GM12878 (cell line): ENCODE measurements around the gene NMB. TPM values are rescaled to one million over a fixed set of nuclear protein-coding genes. Genes with fewer than 3 reads are reported as not detected.

Source experiments
- ATAC-seq: fragments of 200-7000 bp; cut with Tn5 transposase; 3 replicates; pipeline ENCODE4 v1.9.1; 2020; ENCODE audit warnings: mild to moderate bottlenecking, moderate library complexity
- BruUV-seq: library from RNA; stranded (reverse); fragments of 400-500 nt; replicated peaks from 2 replicates; lab custom pipeline; 2021; lab: Mats Ljungman, UMichigan
- CTCF ChIA-PET: fragments of 300-600 bp; sonication (Branson Sonifier 250); formaldehyde crosslinking; extraction: SDS; loops from one replicate; lab custom pipeline; 2021; ENCODE audit warnings: inconsistent platforms; lab: Yijun Ruan, JAX
- POLR2A ChIA-PET: fragments of 350-600 bp; formaldehyde crosslinking; extraction: SDS; loops from one replicate; lab custom pipeline; 2021; ENCODE audit warnings: inconsistent platforms; lab: Charles Lee
- RAD21 ChIA-PET: fragments of 300-600 bp; sonication (Branson Sonifier 250); formaldehyde crosslinking; loops from one replicate; lab custom pipeline; 2023; ENCODE audit warnings: antibody characterized with exemption; ENCODE audit not compliant: unreplicated experiment; lab: Charles Lee
- SMC1A ChIA-PET: fragments of 300-600 bp; sonication (Branson Sonifier 250); formaldehyde crosslinking; loops from one replicate; lab custom pipeline; 2023; ENCODE audit not compliant: unreplicated experiment, uncharacterized antibody; lab: Charles Lee
- DNase-seq: peaks from one replicate; pipeline ENCODE4 v3.0.0-alpha.2; 2011; ENCODE audit warnings: low read depth, low spot score
- FAIRE-seq: peaks from 3 replicates; lab custom pipeline; 2011; peaks lifted over from hg19 to GRCh38; lab: Jason Lieb, UNC
- H2AFZ ChIP-seq: 2 replicates; pipeline ENCODE4 v1.6.0; 2011; ENCODE audit warnings: low read depth, low read length, control low read depth; ENCODE audit not compliant: control insufficient read depth
- H3K27ac ChIP-seq: 2 replicates; pipeline ENCODE4 v1.5.1; 2011; ENCODE audit warnings: control low read depth; ENCODE audit not compliant: control insufficient read depth, insufficient read depth
- H3K27me3 ChIP-seq, 2 experiments: replicated peaks in 1 of 2; 2 replicates each; pipeline versions ENCODE4 v1.6.0 to v1.6.1; 2011; ENCODE audit warnings: low read length in 1 of 2; ENCODE audit not compliant: control insufficient read depth in 2 of 2, insufficient read depth in 2 of 2
- H3K36me3 ChIP-seq, 2 experiments: 2 replicates each; pipeline ENCODE4 v1.5.1; 2011; ENCODE audit warnings: low read length in 1 of 2; ENCODE audit not compliant: control insufficient read depth in 2 of 2, insufficient read depth in 2 of 2
- H3K4me1 ChIP-seq: 2 replicates; pipeline ENCODE4 v1.6.1; 2011; ENCODE audit warnings: mild to moderate bottlenecking, low read length, moderate library complexity, mixed read lengths; ENCODE audit not compliant: control insufficient read depth, insufficient read depth
- H3K4me2 ChIP-seq: 2 replicates; pipeline ENCODE4 v1.6.0; 2011; ENCODE audit warnings: control low read depth; ENCODE audit not compliant: control insufficient read depth, insufficient read depth
- H3K4me3 ChIP-seq: fragments of 200-600 bp; sonication (generic); 2 replicates; pipeline ENCODE4 v1.5.1; 2016
- H3K79me2 ChIP-seq: 2 replicates; pipeline ENCODE4 v1.6.0; 2011; ENCODE audit warnings: low read length; ENCODE audit not compliant: control insufficient read depth, insufficient read depth
- H3K9ac ChIP-seq: 2 replicates; pipeline ENCODE4 v1.8.0; 2011; ENCODE audit warnings: low read length, control low read depth, mixed read lengths; ENCODE audit not compliant: control insufficient read depth, insufficient read depth
- H3K9me3 ChIP-seq: replicated peaks from 3 replicates; pipeline ENCODE4 v1.5.1; 2011; ENCODE audit warnings: mild to moderate bottlenecking, low read length; ENCODE audit not compliant: control insufficient read depth, insufficient read depth
- H4K20me1 ChIP-seq: 2 replicates; pipeline ENCODE4 v1.6.0; 2011; ENCODE audit not compliant: control insufficient read depth, insufficient read depth
- CBX3 ChIP-seq: fragments of 200-600 bp; sonication (generic); IDR thresholded peaks from 2 replicates; pipeline ENCODE4 v1.6.1; 2016; ENCODE audit warnings: low read depth, borderline replicate concordance
- CHD2 ChIP-seq: IDR thresholded peaks from 2 replicates; pipeline ENCODE4 v1.6.1; 2011; ENCODE audit warnings: low read depth, low read length, improper control_type of control experiment, borderline replicate concordance
- DPF2 ChIP-seq: fragments of 450-650 bp; IDR thresholded peaks from 2 replicates; pipeline ENCODE4 v1.6.1; 2017; ENCODE audit warnings: mild to moderate bottlenecking
- EGR1 ChIP-seq, 2 experiments: IDR thresholded peaks; 1 replicate in 1 of 2; 2 replicates in 1 of 2; pipeline ENCODE4 v1.6.1; 2011 to 2012; ENCODE audit warnings: low read depth in 2 of 2, low read length in 2 of 2, borderline replicate concordance in 1 of 2, mild to moderate bottlenecking in 1 of 2, moderate library complexity in 1 of 2
- KAT2A ChIP-seq: conservative IDR thresholded peaks from 2 replicates; pipeline ENCODE4 v1.6.1; 2011; ENCODE audit warnings: low read depth, low read length; ENCODE audit not compliant: control insufficient read depth
- MTA2 ChIP-seq: fragments of 450-650 bp; IDR thresholded peaks from 2 replicates; pipeline ENCODE4 v1.6.1; 2016; ENCODE audit warnings: low read depth, mild to moderate bottlenecking, moderate library complexity
- RCOR1 ChIP-seq: conservative IDR thresholded peaks from 2 replicates; pipeline ENCODE4 v1.6.1; 2012; ENCODE audit warnings: low read depth, low read length, improper control_type of control experiment
- RFX5 ChIP-seq: IDR thresholded peaks from 2 replicates; pipeline ENCODE4 v1.6.1; 2011; ENCODE audit warnings: low read depth, low read length, improper control_type of control experiment
- SMAD5 ChIP-seq: IDR thresholded peaks from 2 replicates; pipeline ENCODE4 v1.6.1; 2016; ENCODE audit warnings: antibody characterized with exemption, low read depth
- SUZ12 ChIP-seq: fragments of 200-600 bp; sonication (generic); IDR thresholded peaks from one replicate; pipeline ENCODE4 v1.6.1; 2018; ENCODE audit warnings: antibody characterized with exemption, mild to moderate bottlenecking; ENCODE audit not compliant: unreplicated experiment
- TAF1 ChIP-seq: IDR thresholded peaks from 2 replicates; pipeline ENCODE4 v1.6.1; 2011; ENCODE audit warnings: mild to moderate bottlenecking, low read depth, low read length, borderline replicate concordance
- TARDBP ChIP-seq: IDR thresholded peaks from 2 replicates; pipeline ENCODE4 v1.6.1; 2016; ENCODE audit warnings: borderline replicate concordance
- ZZZ3 ChIP-seq: IDR thresholded peaks from 2 replicates; pipeline ENCODE4 v1.6.1; 2011; ENCODE audit warnings: low read depth; ENCODE audit not compliant: control insufficient read depth, insufficient read length
- WGBS: methylation state at CpG from one replicate; pipeline ENCODE4 v1.1.6; 2016; ENCODE audit warnings: low lambda C conversion rate; ENCODE audit not compliant: insufficient replicate concordance, insufficient coverage; ENCODE audit errors: missing lambda C conversion rate; 5-methylcytosine and 5-hydroxymethylcytosine counted together
- in situ Hi-C: fragments of 300-500 bp; cut with MboI; formaldehyde crosslinking; loops from 9 replicates; pipeline ENCODE4 v1.14.3; 2018; ENCODE audit warnings: mixed read lengths
- intact Hi-C: fragments of 100-400 bp; cut with micrococcal nuclease; formaldehyde crosslinking; loops from one replicate; pipeline ENCODE4 v1.14.2; 2022; ENCODE audit not compliant: unreplicated experiment
- polyA plus RNA-seq, 11 experiments: library from polyadenylated mRNA; depleted of rRNA in 4 of 11; unstranded in 6 of 11; stranded (reverse) in 5 of 11; fragments of >200 nt; fragmentation: Nextera tagmentation in 4 of 11; fragmentation: Illumina TruSeq in 1 of 11; extraction: Ambion mirVana in 4 of 11; extraction: Trizol in 1 of 11; gene quantifications; 1 replicate in 1 of 11; 2 replicates in 10 of 11; pipeline versions ENCODE4 v1.2.1 to v1.2.3, GENCODE V29; 2011 to 2016; ENCODE audit warnings: inconsistent platforms in 2 of 11, missing spikeins in 2 of 11, low read depth in 1 of 11
- total RNA-seq, 4 experiments: library from RNA; depleted of rRNA in 3 of 4; stranded (reverse); fragments of >200 nt in 3 of 4; fragmentation: Illumina TruSeq in 1 of 4; extraction: Trizol in 1 of 4; gene quantifications; 2 replicates each; pipeline versions ENCODE4 v1.2.1 to v1.2.3, GENCODE V29; 2013 to 2021
- TF ChIP-seq, protein P1 (sequence below): fragments of 450-650 bp; IDR thresholded peaks from 2 replicates; pipeline ENCODE4 v1.6.1; 2016; ENCODE audit warnings: mild to moderate bottlenecking
- TF ChIP-seq, protein P2 (sequence below): IDR thresholded peaks from 2 replicates; pipeline ENCODE4 v1.6.1; 2011; ENCODE audit warnings: mild to moderate bottlenecking, low read depth, low read length, moderate library complexity; ENCODE audit not compliant: insufficient replicate concordance
- TF ChIP-seq, protein P3 (sequence below): fragments of 450-650 bp; conservative IDR thresholded peaks from 2 replicates; pipeline ENCODE4 v1.6.1; 2017; ENCODE audit warnings: mild to moderate bottlenecking, moderate library complexity

NMB gene
- total and polyA plus RNA-seq, 10 of the 15 experiments (the other 5 are each of a cell fraction or from before 2014, with no cell fraction given), result 0.32 to 4.1 (median 1.6) TPM

DNA sequence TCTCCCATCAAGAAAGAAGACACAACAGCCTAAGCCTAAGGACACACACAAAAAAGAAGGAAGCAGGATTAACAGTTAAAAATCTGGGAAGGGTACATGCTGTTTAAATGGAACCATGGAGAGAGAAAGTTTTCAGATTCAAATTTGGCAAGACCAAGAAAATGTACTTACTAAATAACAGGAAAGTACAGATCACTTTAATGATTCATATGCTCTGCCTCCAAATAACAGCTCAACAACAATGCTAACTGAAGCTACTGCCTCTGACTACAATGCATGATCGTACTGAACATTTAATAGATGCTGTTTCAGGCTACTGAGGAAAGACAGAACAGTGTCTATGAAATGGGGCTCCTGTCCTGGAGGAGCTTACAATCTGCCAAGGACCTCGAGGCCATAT is 8.4 kb upstream of the NMB start:
- Histone ChIP-seq H3K9me3 (no peaks in the 10 kb centered on the region), H3K27ac (no peak overlapping the region), H3K79me2 (no peaks in the 10 kb centered on the region), H3K9ac (no peak overlapping the region), H3K36me3 (peaks cover 6 to 24% of the 10 kb centered on the region in 2 experiments), H3K4me2 (no peak overlapping the region), H2AFZ (no peak overlapping the region), H3K27me3 (no peaks in the 10 kb centered on the region), H3K4me3 (no peak overlapping the region), H3K4me1 (no peaks in the 10 kb centered on the region), H4K20me1 (no peaks in the 10 kb centered on the region)
- no peak for DNase-seq
- in situ Hi-C loops (no loop called here), intact Hi-C loops (no loop called here)
- ChIA-PET POLR2A (no interaction called here), RAD21 (no interaction called here), SMC1A (interaction anchor here (0.6 to 0.7 kb wide), 2 partner anchors 17 to 45 kb away, joined by 3 read pairs; no protein-coding TSS in a partner anchor), CTCF (interaction anchor here (1.3 kb wide), 1 partner anchor 8 kb away, joined by 3 read pairs; no protein-coding TSS in a partner anchor)
- WGBS, result 94% methylated on average over 2 of the region's 2 CpGs
- TF ChIP-seq CHD2, result no peak
- TF ChIP-seq SMAD5, result no peak
- TF ChIP-seq EGR1 (IDR thresholded peaks at IDR 0.05; ENCODE audit: borderline replicate concordance in 1 of 2, low read depth in 2 of 2, low read length in 2 of 2), result no peak
- no peak for TF ChIP-seq RCOR1
- no peak for TF ChIP-seq MTA2
- no peak for TF ChIP-seq KAT2A
- TF ChIP-seq, protein P1, sequence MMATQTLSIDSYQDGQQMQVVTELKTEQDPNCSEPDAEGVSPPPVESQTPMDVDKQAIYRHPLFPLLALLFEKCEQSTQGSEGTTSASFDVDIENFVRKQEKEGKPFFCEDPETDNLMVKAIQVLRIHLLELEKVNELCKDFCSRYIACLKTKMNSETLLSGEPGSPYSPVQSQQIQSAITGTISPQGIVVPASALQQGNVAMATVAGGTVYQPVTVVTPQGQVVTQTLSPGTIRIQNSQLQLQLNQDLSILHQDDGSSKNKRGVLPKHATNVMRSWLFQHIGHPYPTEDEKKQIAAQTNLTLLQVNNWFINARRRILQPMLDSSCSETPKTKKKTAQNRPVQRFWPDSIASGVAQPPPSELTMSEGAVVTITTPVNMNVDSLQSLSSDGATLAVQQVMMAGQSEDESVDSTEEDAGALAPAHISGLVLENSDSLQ, result no peak
- TF ChIP-seq DPF2, result no peak
- TF ChIP-seq TAF1, result no peak
- no peak for TF ChIP-seq RFX5
- TF ChIP-seq, protein P2, sequence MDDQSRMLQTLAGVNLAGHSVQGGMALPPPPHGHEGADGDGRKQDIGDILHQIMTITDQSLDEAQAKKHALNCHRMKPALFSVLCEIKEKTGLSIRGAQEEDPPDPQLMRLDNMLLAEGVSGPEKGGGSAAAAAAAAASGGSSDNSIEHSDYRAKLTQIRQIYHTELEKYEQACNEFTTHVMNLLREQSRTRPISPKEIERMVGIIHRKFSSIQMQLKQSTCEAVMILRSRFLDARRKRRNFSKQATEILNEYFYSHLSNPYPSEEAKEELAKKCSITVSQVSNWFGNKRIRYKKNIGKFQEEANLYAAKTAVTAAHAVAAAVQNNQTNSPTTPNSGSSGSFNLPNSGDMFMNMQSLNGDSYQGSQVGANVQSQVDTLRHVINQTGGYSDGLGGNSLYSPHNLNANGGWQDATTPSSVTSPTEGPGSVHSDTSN, result no peak
- TF ChIP-seq SUZ12, result no peak
- no peak for TF ChIP-seq TARDBP
- TF ChIP-seq ZZZ3, result no peak
- TF ChIP-seq CBX3, result no peak
- TF ChIP-seq, protein P3, sequence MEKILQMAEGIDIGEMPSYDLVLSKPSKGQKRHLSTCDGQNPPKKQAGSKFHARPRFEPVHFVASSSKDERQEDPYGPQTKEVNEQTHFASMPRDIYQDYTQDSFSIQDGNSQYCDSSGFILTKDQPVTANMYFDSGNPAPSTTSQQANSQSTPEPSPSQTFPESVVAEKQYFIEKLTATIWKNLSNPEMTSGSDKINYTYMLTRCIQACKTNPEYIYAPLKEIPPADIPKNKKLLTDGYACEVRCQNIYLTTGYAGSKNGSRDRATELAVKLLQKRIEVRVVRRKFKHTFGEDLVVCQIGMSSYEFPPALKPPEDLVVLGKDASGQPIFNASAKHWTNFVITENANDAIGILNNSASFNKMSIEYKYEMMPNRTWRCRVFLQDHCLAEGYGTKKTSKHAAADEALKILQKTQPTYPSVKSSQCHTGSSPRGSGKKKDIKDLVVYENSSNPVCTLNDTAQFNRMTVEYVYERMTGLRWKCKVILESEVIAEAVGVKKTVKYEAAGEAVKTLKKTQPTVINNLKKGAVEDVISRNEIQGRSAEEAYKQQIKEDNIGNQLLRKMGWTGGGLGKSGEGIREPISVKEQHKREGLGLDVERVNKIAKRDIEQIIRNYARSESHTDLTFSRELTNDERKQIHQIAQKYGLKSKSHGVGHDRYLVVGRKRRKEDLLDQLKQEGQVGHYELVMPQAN, result no peak
- BruUV-seq, result no TSS peak
- FAIRE-seq, result no peak
- ATAC-seq, result no peak
